IPS-NIHi11 (cell line): ENCODE measurements around the gene RAMACL.

Source experiments
- DNase-seq: peaks from one replicate; pipeline ENCODE4 v3.0.0; 2012; ENCODE audit warnings: mixed read lengths, low spot score

Gene RAMACL

DNA sequence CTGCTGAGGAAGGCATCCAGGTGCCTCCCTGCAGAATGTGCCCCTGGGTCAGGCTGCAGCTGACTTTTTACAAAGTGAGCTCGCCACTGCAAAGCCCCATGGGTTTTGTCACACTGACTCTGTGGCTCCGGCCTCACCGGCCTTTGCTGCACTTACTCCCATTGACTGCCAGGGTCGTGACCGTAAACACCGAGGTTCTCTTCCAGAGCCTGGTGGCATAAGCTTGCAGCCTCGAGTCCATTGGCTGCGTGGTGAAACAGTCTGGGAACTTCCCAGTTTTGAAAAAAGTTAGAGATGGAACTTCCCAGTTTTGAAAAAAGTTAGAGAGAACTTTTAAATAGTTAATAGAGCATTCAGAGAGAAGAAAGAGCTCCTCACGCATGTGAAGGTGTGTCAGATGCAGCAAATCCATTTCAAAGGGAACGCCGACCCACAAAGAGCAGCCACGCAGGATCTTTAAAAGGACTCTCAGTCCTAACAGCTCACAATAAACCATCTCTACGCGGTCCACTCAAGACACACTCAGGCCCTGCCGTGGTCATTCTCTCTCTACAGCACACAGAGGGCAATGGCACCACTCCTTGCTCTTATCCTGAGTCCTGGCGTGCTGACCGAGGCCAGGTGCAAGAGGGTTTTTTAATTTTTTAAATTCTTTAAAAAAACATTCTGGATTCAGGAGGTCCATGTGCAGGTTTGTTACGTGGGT is 12.8 kb downstream of the RAMACL start:
- no peak for DNase-seq

DNA sequence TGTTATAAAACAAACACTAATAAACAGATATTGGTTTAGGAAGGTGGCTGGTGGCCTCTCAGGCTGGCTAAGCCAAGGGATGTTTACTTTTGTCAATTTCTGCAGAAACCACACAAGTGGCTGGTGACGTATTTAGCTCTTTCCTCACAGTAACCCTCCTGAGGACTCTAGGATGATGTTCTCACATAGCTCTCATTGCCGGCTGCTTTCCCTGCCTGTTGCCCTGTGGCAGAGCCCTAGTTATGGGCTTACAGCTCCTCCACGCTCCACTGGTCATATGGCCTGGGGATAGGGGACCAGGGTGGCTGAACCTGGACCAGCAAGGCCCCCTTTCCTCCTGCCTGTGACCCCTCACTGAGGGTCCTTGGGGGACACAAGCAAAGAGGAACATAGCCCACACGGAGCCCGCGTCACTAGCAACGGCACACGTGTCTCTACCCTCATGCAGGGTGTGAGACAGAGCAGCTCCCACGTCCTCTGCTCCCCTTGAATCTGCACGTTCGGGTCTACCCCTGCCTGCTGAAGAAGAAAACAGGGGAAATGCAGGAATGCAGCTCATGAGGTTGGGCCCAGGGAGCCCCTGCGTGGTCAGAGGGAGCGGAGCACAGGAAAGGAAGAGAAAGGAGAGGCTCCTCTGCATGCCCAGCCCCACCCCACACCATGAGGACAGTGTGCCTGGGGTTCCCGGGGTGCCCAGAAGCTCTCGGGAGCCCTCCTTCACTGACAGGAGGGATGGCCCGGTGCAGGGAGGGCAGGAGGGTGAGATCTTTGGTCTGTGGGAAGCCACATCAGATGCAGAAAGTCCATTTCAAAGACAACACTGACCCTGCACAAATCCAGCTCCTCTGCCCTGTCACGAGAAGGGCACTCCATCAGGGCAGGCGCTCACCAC is 13.9 kb downstream of the RAMACL start:
- DNase-seq = peak; percentile 49

DNA sequence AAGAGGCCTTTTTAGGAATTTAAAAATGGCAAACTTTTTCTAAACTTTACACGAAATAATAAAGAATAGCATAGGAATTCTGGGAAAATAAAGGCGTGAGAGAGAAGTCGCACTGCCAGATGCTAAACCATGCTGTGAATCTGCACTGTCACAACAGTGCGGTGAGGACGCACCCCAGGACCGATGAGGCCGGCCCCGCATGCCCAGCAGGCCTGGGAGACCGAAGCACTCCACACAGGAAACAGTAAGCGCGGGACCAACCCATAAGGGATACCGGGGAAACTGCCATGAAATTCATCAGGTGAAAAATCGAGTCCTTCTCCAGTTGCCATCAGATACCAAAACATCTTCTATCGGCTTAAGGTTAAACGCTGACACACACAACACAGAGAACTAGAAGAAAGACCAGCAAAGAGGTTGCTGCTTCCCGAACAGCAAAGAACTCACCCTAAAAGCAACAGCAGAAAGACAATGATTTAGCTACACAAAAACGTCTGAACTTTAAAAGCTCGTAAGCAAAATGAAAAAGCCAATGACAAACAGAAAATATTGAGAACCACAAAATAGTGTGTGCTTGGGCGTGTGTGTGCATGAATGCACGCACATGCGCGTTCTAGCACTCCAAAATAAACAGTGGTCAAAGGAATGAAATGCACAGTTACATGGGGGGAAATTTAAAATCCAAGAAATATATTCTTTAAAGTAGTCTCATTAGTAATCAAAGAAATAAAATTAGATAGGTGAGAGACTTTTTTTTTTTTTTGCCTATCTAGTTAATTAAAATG is 15.4 kb downstream of the RAMACL start:
- no peak for DNase-seq

- no peak for DNase-seq
These were observed 17.3 kb downstream of the RAMACL start for GRCh38 chr6:166569206-166569605.

- DNase-seq = no peak
These were observed 18.7 kb downstream of the RAMACL start for GRCh38 chr6:166567813-166568212.

DNA sequence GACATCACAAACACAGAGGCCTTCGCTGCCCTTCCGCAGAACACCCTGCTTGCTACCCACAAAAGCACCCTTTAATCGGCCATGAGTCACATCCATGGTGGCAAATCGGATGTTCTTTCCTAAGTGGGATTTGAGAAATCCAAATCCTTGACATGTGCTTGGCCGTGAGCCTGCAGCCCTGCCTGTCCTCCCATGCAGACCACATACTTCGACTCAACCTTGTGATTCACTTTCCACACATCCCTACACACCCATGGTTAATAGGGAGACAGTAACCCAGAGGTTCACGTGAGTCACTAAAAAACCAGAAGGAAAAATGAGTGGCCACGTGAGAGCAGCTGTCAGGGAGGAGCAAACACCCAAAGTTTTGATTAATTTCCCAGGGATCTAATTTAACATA is 19.4 kb downstream of the RAMACL start:
- DNase-seq = no peak

GRCh38 chr6:166566026-166567011 is 20.2 kb downstream of the RAMACL start:
- no peak for DNase-seq

DNA sequence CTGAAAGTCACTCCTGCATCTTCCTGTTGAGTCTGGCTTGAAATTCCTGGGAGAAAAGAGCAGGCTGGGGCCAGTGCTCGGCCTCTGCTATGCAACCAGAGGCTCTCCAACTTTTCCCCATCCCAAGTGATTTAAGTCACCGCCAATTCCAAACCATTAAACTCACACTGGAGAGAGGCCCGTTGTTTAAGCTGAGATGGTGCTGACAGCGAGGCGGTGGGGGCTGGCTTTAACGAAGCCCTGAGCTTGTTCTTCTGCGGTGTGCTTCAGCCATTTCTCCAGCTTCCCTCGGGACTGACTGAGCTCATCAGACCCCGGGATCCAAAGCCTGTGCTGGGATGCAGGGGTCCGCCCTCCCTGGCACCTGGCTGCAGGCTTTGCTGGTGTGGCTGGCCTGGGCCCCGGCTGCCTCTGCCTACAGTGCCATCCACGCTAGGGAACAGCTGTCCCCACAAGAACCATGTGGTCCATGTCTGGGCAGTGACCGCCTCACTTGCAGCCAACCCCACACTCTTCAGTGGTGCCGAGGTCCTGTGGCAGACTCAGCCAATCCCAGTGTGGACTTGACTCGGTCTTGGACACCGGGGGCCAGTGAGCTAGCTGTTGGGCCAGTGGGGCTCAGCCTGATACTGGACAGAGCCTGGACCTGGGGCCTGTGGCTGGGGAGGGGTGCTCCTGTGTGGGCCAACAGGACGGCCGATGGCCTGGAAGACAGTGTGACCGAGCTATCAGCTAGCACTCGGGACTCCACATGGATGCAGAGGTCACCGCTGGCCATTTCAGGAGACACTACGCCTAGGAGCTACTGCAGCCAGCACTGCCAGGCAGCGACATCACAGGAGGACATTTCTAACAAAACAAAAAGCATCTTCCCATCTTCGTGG is 21.2 kb downstream of the RAMACL start:
- no peak for DNase-seq

- no peak for DNase-seq
These were observed 22.7 kb downstream of the RAMACL start for GRCh38 chr6:166563805-166564204.

DNA sequence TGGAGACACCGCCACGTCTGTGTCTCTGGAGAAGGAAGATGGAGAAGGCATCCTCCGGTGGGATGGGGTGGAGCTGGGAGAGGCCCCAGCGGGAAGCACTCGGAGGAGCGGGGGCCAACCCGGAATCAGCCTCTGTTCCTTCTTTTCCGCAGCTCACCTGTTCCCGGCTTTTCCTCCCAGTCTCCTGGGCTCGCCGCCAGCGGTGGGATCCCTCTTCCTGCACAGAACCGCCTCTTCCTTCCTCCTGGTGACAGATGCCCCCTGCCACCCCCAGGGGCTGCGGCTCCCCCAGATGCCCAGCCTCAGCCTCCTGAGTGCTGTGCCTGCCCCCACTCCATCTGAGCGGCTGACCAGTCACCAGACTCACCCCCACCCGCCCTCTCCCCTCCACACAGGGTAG is 23.3 kb downstream of the RAMACL start:
- DNase-seq = no peak

GRCh38 chr6:166562726-166563125 is 23.8 kb downstream of the RAMACL start:
- no peak for DNase-seq

DNA sequence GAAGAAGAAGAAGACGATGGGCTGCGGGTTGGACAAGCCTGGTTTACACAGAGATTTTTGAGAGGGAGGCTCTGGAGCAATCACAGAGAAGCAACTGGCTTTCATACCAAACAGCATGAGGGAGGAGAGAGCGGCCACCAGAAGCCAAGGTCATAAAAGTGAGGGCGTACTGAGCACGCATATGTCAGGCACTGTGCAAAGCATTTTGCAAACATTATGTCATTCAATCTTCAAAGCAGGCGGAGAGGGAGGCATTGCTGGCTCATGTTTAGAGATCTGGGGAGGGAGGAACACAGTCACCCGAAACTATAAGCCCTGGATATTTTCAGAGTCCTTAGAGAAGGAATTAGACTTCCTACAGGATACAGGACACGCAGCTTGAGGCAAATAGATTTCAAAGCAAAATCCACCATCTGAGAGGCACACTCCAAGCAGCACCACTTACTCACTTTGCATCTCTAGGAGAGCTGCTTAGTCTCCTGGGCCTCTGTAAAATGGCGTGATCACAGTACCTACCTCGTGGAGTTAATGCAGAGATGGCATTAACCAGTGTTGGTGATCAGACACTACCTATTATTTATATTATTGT is 24.6 kb downstream of the RAMACL start:
- no peak for DNase-seq

DNA sequence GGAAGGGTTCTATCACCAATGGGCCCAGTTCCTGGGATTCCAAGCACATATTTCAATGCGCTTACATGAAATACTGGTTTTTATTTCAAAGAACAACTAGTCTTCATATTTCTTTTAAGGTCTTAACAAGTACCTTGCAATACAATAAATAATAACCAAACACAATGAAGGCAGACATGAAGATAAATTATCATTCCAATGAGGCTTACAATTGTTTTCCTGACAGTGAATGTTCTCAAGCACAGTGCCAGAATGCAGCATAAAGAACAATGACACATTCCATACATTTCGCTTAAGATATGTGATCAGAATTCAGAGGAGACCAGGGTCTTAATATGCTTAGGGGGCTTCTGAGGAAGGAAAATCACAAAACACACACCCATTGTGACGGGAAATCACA is 26.3 kb downstream of the RAMACL start:
- no peak for DNase-seq

DNA sequence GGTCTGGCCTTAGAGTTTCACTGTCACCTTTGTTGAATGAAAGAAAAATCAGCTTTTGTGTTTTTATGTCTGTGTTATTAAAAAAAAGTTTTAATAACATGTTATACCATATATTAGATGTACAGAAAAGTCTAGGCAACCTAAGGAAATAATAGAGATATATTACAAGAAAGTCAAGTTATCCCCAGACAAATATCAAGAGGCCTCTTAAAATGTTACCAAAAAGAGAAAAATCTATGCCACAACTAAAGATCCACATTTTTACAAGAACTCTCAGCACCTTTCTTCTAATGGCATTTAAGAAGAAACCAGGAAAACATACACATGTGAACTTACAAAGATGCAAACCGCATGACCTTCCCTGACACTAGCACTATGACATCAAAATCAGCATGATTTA is 26.8 kb downstream of the RAMACL start:
- DNase-seq = no peak

- DNase-seq = no peak
These were observed 27.3 kb downstream of the RAMACL start for GRCh38 chr6:166559211-166559610.

- no peak for DNase-seq
These were observed 28.1 kb downstream of the RAMACL start for GRCh38 chr6:166558156-166559005.

DNA sequence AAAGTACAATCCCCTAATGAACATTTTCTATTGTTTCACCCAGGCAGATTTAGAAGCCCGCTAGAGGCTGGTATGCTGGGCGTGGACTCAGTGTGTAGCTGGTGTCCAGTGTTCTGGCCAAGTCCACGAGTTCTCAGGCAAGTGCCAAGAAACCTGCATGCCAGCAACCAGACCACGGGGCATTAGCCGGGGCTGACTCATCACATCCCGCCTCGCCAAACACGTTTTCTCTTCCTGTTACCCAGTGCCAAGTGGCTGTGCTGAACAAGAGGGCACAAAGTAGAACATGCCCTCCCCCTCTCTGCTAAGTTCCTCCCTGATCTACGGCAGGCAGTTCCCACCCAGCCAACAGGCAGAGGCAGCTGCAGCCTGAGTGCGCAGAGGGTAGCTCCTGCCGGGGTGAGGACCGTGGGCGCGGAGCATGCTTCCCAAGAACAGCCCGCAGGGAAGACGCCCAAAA is 29.6 kb downstream of the RAMACL start:
- DNase-seq = peak; percentile 66

- DNase-seq = no peak
These were observed 30.1 kb downstream of the RAMACL start for GRCh38 chr6:166556336-166556735.

- no peak for DNase-seq
These were observed 31.4 kb downstream of the RAMACL start for GRCh38 chr6:166555086-166555485.
